ENCODE measurements around the gene ABHD15.
"Not testable (repeated sequence)": the region's sequence is repeated elsewhere in the genome, so short reads cannot be mapped to it uniquely, and the experiment has no call there.

Gene ABHD15

DNA sequence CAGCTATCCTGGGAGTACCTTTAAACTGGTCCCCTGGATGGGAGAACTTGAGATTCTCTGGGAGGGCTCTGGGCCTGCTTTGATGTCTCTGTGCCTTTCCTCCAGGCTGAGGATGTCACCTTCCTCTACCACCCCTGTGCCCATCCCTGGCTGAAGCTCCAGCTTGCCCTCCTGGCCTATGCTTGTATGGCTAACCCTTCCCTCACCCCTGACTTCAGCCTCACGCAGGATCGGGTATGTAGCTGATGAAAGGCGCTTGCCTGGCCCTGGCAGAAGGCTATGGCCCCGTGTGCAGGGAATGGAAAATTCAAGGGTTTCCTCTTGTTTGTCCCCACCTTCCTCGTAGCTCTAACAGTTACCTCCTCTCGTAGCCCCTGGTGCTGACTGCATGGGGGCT is 4.6 kb upstream of the ABHD15 start:
- DNase-seq (ENCODE audit: low read depth in 1 of 2, low spot score in 1 of 2) = no peak

- no peak for DNase-seq (ENCODE audit: low read depth in 1 of 2, low spot score in 1 of 2)
Observed at GRCh38 chr17:29570521-29570920, 3.7 kb upstream of the ABHD15 start.

- no peak for DNase-seq (ENCODE audit: low read depth in 1 of 2, low spot score in 1 of 2)
Observed at GRCh38 chr17:29569245-29569950, 2.6 kb upstream of the ABHD15 start.

DNA sequence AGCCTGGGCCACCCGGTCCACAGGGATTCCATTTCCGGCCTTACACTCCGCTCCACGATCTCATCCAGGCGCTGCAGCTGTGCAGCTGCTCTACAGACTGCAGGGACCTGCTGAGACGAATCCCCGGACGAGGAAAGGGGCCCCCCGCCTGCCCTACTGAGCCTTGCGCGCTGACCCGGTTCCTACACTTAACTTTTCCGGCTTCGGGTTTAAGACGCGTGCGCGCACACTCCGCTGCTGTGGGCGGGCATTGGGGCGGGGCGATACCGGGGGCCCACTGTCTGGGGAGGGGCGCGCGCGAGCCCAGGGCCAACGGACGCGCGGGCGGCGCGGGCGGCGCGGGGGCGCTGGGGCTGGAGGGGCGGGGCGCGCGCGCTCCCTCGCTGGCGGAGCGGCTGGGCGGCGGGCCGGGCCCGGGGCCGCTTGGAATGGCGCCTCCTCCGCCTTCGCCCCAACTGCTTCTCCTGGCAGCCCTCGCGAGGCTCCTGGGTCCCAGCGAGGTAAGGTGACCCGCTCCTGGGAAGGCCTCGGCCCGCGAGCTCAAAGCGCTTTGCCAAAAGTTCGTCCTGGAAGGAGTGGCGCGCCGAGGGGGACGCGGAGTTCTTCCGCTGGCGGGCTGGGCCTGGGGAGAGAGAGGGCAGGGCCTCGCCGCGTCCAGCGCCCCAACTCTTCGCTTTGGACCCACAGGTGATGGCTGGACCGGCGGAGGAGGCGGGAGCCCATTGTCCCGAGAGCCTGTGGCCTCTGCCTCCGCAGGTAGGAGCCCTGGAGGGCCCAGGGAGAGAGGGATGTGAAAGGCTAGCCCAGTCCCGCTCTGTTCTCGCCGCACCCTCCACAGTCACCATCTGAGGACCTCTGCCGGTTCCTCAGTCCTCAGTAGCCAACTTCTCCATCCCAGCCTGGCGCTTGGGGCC is 1.8 kb upstream of the ABHD15 start, which contains the start of gene TP53I13:
Gene TP53I13, plus strand, starts transcription at position 371 of the 914 bp plus-strand sequence. Its CDS starts 58 bp downstream, at position 429.
- DNase-seq (ENCODE audit: low read depth in 1 of 2, low spot score in 1 of 2) = peak; percentile 77 to 86

DNA sequence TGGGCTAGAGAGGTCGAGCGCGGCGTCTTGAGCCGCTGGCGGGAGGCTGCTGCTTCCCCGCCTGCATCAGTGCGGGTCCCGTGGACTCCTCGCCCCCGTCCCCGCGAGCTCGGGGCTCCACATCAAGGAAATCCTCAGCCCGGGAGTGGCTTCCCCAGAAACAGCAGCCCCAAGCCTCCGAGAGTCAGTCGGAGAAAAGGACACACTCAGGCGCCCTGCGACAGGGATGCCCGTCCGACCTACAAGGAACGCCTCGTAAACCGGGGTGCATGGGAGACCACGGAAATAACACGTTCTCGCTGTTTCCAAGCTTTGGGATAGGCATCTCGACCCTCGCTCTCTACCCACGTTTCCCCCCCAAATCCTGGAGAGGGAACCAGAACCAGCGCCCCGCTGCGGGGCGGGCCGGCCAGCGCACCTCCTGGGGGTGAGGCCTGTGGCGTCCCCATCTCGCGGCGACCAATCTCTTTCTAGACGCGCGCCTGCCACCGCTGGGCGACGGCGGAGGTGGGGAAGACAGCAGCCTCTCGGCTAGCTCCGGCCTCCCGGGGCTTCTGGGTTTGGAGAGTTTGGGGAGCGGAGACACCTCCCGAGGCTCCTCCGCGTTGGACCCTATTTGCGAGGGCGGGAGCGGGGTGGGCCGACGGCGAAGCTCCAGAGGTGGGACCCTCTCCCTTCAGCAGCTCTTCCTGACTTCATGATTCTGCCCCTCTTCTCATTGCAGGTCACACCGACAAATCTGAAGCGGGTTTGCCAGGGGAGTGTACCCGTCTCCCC is 905 bp upstream of the ABHD15 start:
- DNase-seq (ENCODE audit: low read depth in 1 of 2, low spot score in 1 of 2) = peak; percentile 47 to 66

GRCh38 chr17:29567304-29567553 is 392 bp upstream of the ABHD15 start:
- no peak for DNase-seq (ENCODE audit: low read depth in 1 of 2, low spot score in 1 of 2)

DNA sequence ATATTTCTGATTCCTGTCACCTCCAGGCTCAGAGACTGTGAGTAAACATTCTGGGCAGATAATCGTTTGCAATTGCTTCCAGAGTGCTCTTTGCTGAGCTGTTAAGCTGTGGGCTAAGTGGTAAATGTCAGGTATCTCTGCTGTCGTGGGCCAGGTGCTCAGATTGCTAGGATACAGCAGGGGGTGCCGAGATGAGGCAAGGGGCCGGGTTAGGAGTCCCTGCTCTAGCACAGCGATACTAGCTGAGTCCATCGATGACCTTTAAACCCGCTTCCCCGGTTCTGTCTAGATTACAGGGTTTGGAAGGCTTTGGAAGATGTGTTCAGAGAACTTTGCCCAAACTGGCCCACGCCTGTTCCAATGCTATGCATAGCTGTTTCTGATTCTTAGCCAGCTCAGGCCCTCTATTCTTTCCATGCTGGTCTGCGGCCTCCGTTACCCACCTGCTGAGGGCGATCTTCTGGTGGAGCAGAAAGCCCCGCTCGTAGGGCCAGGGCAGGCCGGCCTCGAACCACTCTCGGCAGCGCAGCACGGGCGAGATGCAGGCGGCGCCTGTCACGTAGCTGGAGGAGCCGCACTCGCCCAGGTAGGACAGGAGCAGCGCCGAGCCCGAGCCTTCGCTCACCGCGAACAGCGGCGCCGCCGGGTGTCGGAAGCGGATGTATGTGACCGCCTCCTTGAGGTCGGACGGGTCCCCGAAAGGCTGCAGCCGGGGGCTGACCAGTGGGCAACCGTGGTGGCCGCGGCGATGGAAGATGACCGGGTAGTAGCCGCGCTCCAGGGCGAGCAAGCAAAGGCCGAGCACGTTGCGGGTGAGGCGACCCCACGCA is 979 bp downstream of the ABHD15 start:
- DNase-seq (ENCODE audit: low read depth in 1 of 2, low spot score in 1 of 2) = no peak

- DNase-seq (ENCODE audit: low read depth in 1 of 2, low spot score in 1 of 2) = no peak
Observed at GRCh38 chr17:29563816-29564215, 3.0 kb downstream of the ABHD15 start.

DNA sequence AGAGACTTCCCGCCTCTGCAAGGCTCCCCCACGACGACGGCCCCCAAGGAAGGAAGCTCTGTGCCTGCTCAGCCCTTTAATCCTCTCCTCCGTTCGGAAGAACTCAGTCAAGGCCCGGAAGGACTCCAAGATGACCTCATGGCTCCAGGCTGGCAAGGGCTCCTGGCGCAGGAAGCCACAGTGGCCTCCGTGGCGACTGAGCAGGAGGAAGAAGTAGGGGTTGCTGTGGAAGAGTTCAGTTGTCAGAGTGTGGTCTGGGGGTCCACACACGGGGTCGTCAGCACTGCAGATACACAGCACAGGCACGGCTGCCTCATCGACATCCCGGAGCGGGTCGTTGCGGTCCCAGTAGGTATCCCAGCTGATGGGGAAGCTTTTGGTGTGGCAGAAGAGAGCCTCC is 4.2 kb downstream of the ABHD15 start:
- DNase-seq (ENCODE audit: low read depth in 1 of 2, low spot score in 1 of 2) = no peak

GRCh38 chr17:29561554-29562517 is 5.0 kb downstream of the ABHD15 start:
- DNase-seq (ENCODE audit: low read depth in 1 of 2, low spot score in 1 of 2) = no peak

GRCh38 chr17:29560316-29560715 is 6.5 kb downstream of the ABHD15 start:
- DNase-seq (ENCODE audit: low read depth in 1 of 2, low spot score in 1 of 2) = no peak

DNA sequence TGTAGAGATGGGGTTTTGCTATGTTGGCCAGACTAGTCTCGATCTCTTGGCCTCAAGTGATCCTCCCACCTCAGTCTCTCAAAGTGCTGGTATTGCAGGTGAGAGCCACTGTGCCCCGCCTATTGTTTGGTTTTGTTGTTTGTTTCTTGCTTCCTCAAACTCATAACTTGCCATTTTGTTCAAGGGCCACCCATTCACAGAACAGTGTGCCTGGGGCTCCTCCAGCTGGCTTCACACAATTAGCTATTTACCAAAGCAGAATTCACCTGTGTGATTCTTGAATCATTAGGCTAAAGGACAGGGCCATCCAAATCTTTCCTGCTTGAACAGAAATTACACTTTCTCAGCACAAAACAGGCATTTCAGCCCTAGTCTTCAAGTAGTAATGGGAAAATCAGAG is 7.2 kb downstream of the ABHD15 start:
- no peak for DNase-seq (ENCODE audit: low read depth in 1 of 2, low spot score in 1 of 2)

- DNase-seq (ENCODE audit: low read depth in 1 of 2, low spot score in 1 of 2) = not testable (repeated sequence)
Observed at GRCh38 chr17:29558139-29558538, 8.7 kb downstream of the ABHD15 start.

GRCh38 chr17:29557739-29558116 is 9.1 kb downstream of the ABHD15 start:
- DNase-seq (ENCODE audit: low read depth in 1 of 2, low spot score in 1 of 2) = no peak

DNA sequence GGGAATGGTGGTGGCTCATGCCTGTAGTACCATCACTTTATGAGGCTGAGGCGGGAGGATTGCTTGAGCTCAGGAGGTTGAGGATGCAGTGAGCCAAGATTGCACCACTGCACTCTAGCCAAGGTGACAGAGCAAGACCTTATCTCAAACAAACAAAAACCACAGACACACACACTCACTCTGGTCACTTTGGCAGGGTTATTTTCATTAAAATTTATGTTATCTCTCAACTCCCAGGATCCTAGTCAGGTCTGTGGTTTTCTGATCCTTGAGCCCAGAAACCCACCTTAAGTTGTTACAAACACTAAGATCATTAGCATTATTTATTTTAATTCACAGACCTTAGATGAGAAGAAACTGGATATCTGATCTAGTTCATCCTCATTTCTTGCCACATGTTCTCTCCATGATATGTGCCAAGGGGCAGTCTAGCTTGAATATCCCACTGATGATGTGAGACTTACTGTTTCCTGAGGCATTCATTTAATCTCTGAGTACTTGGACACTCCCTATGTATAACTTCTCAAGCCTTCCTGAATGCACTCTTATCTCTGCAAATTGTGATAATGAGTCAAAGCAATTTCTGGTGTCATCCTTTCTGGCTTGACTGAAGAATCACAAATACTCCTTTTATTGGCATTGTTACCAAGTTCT is 9.6 kb downstream of the ABHD15 start:
- DNase-seq (ENCODE audit: low read depth in 1 of 2, low spot score in 1 of 2) = no peak

DNA sequence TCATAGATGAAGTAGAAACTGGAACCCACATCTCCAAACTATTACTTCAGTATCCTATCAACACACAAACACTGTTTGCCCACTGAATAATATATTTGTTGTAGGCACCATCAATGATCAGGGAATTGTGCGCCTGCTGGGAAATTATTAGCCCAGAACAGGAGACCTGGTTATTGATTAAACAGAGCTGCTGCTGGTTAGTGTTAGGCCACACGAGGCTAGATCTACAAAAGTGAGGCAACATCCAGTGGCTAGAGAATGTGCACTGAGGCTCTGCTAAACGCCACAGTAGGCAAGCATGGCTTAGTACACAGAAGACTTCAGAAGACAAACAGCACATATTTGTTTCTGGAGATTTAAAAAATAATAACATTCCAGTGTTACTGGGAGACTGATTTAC is 11.0 kb downstream of the ABHD15 start:
- DNase-seq (ENCODE audit: low read depth in 1 of 2, low spot score in 1 of 2) = no peak

- no peak for DNase-seq (ENCODE audit: low read depth in 1 of 2, low spot score in 1 of 2)
Observed at GRCh38 chr17:29549177-29549923, 17.5 kb downstream of the ABHD15 start.

GRCh38 chr17:29546830-29547229 is 20.0 kb downstream of the ABHD15 start:
- no peak for DNase-seq (ENCODE audit: low read depth in 1 of 2, low spot score in 1 of 2)

GRCh38 chr17:29546085-29546484 is 20.8 kb downstream of the ABHD15 start:
- DNase-seq (ENCODE audit: low read depth in 1 of 2, low spot score in 1 of 2) = no peak
